Breast epithelium (tissue), 3 donors: ENCODE results near the gene PRKN.

Experiments used
- CTCF ChIP-seq, 3 donors: fragments of 450-650 bp; IDR thresholded peaks; one replicate each; pipeline ENCODE4 v1.5.1; 2016 to 2017; ENCODE audit warnings: antibody characterized with exemption in 3 of 3, mild to moderate bottlenecking in 3 of 3, moderate library complexity in 3 of 3
- POLR2A ChIP-seq: fragments of 450-650 bp; IDR thresholded peaks from one replicate; pipeline ENCODE4 v1.6.1; 2016; ENCODE audit warnings: antibody characterized with exemption, mild to moderate bottlenecking, moderate library complexity
- POLR2AphosphoS5 ChIP-seq, 3 donors: sonication (generic); formaldehyde crosslinking; IDR thresholded peaks; one replicate each; pipeline ENCODE4 v1.6.1; 2017; ENCODE audit warnings: antibody characterized with exemption in 3 of 3

GRCh38 chr6:161360520-161360919, 1367.0 kb downstream of the PRKN start:
- TF ChIP-seq POLR2A (no peak), CTCF (IDR thresholded peaks at IDR 0.05) (no peak), POLR2AphosphoS5 (IDR thresholded peaks at IDR 0.05) (no peak)
